ENCODE measurements around the gene CD58.

GRCh38 chr1:116486424-116486823, 84.4 kb downstream of the CD58 start:
- TF ChIP-seq POLR2A (IDR thresholded peaks at IDR 0.05) (no peak), EP300 (IDR thresholded peaks at IDR 0.05) (no peak)
